GM23248 (cell line): ENCODE data around the gene AGPAT3. TPM values are rescaled to one million over a fixed set of nuclear protein-coding genes. Genes with fewer than 3 reads are reported as not detected.

Source experiments
- DNase-seq: peaks from one replicate; pipeline ENCODE4 v3.0.0-alpha.2; 2015
- H2AFZ ChIP-seq: fragments of 200-600 bp; sonication (generic); 2 replicates; pipeline ENCODE4 v1.6.1; 2016; ENCODE audit warnings: antibody characterized with exemption
- H3F3A ChIP-seq: fragments of 200-600 bp; sonication (generic); 2 replicates; pipeline ENCODE4 v1.6.1; 2016; ENCODE audit warnings: mild to moderate bottlenecking, antibody characterized with exemption, mixed run types; ENCODE audit not compliant: insufficient read depth
- H3K27ac ChIP-seq: fragments of 200-600 bp; sonication (generic); 2 replicates; pipeline ENCODE4 v1.5.1; 2016; ENCODE audit warnings: mild to moderate bottlenecking
- H3K27me3 ChIP-seq: fragments of 200-600 bp; sonication (generic); replicated peaks from 2 replicates; pipeline ENCODE4 v1.6.1; 2016; ENCODE audit warnings: mild to moderate bottlenecking; ENCODE audit not compliant: insufficient read depth
- H3K36me3 ChIP-seq: fragments of 200-600 bp; sonication (generic); 2 replicates; pipeline ENCODE4 v1.6.1; 2016; ENCODE audit warnings: low read depth, mild to moderate bottlenecking
- H3K4me1 ChIP-seq: fragments of 200-600 bp; sonication (generic); 2 replicates; pipeline ENCODE4 v1.6.1; 2016; ENCODE audit warnings: mild to moderate bottlenecking; ENCODE audit not compliant: insufficient read depth
- H3K4me2 ChIP-seq: fragments of 200-600 bp; sonication (generic); one replicate; pipeline ENCODE4 v1.6.1; 2016; ENCODE audit warnings: mild to moderate bottlenecking; ENCODE audit not compliant: unreplicated experiment
- H3K4me3 ChIP-seq: fragments of 200-600 bp; sonication (generic); 2 replicates; pipeline ENCODE4 v1.5.1; 2016; ENCODE audit warnings: mild to moderate bottlenecking
- H3K79me2 ChIP-seq: fragments of 200-600 bp; sonication (generic); 2 replicates; pipeline ENCODE4 v1.6.1; 2016; ENCODE audit warnings: mild to moderate bottlenecking; ENCODE audit not compliant: insufficient read depth
- H3K9ac ChIP-seq: fragments of 200-600 bp; sonication (generic); 2 replicates; pipeline ENCODE4 v1.6.1; 2016; ENCODE audit warnings: mild to moderate bottlenecking
- H3K9me2 ChIP-seq: fragments of 200-600 bp; sonication (generic); 2 replicates; pipeline ENCODE4 v1.6.1; 2016; ENCODE audit warnings: mixed run types, mild to moderate bottlenecking, moderate library complexity; ENCODE audit not compliant: insufficient read depth
- H3K9me3 ChIP-seq: fragments of 200-600 bp; sonication (generic); one replicate; pipeline ENCODE4 v1.6.1; 2017; ENCODE audit warnings: low read depth
- H4K20me1 ChIP-seq: fragments of 200-600 bp; sonication (generic); 2 replicates; pipeline ENCODE4 v1.6.0; 2016; ENCODE audit not compliant: insufficient read depth
- EZH2 ChIP-seq: fragments of 200-600 bp; sonication (generic); IDR thresholded peaks from 2 replicates; pipeline ENCODE4 v1.6.1; 2018; ENCODE audit warnings: antibody characterized with exemption, mild to moderate bottlenecking; ENCODE audit not compliant: insufficient read depth, poor library complexity, severe bottlenecking
- EZH2phosphoT487 ChIP-seq: fragments of 200-600 bp; sonication (generic); IDR thresholded peaks from 2 replicates; pipeline ENCODE4 v1.6.1; 2018; ENCODE audit warnings: antibody characterized with exemption, moderate library complexity, mild to moderate bottlenecking, low read depth; ENCODE audit not compliant: insufficient read depth
- WGBS, 2 experiments: methylation state at CpG; one replicate each; pipeline ENCODE4 v1.1.6; 2015 to 2017; ENCODE audit warnings: low lambda C conversion rate in 2 of 2, low coverage in 1 of 2; ENCODE audit errors: missing lambda C conversion rate in 2 of 2; 5-methylcytosine and 5-hydroxymethylcytosine counted together
- in situ Hi-C: fragments of 300-500 bp; cut with MboI; formaldehyde crosslinking; loops from 2 replicates; pipeline ENCODE4 v1.15.0; 2020
- polyA plus RNA-seq: library from polyadenylated mRNA; unstranded; fragments of >200 nt; fragmentation: Nextera tagmentation; extraction: Ambion mirVana; gene quantifications from 2 replicates; pipeline ENCODE4 v1.2.1, GENCODE V29; 2016
- total RNA-seq: library from RNA; depleted of rRNA; stranded (reverse); fragments of >200 nt; shearing (Covaris generic); gene quantifications from 2 replicates; pipeline ENCODE4 v1.2.3, GENCODE V29; 2014

The AGPAT3 gene
- total and polyA plus RNA-seq, 2 experiments from 2014 or later, result 12.3 to 29.3 TPM

GRCh38 chr21:43997766-43998742 lies 133.0 kb downstream of the AGPAT3 start:
- in situ Hi-C loops, result no loop called here
- Histone ChIP-seq H3K4me1 (no peaks in the 10 kb centered on the region), H3F3A (no peaks in the 10 kb centered on the region), H3K9ac (no peak overlapping the region), H3K4me2 (no peak overlapping the region), H2AFZ (no peak overlapping the region), H3K4me3 (no peak overlapping the region), H4K20me1 (no peaks in the 10 kb centered on the region), H3K79me2 (no peaks in the 10 kb centered on the region), H3K9me3 (no peaks in the 10 kb centered on the region), H3K9me2 (no peaks in the 10 kb centered on the region), H3K36me3 (no peaks in the 10 kb centered on the region), H3K27ac (no peak overlapping the region), H3K27me3 (no peaks in the 10 kb centered on the region)
- 76 to 85% methylated on average over 5 of the region's 5 CpGs for WGBS, 2 experiments
- DNase-seq, result peak; percentile 38
- TF ChIP-seq EZH2phosphoT487 (0 out of 2 replicates have a peak, but pooled peaks have one; percentile 27), EZH2 (no peak)

GRCh38 chr21:44000360-44000759 lies 135.3 kb downstream of the AGPAT3 start:
- Histone ChIP-seq H3K9me2 (no peaks in the 10 kb centered on the region), H3K36me3 (no peaks in the 10 kb centered on the region), H3F3A (peaks cover 4% of the 10 kb centered on the region), H3K4me3 (no peak overlapping the region), H3K9me3 (no peaks in the 10 kb centered on the region), H3K79me2 (no peaks in the 10 kb centered on the region), H3K9ac (no peak overlapping the region), H3K27ac (no peak overlapping the region), H3K4me1 (peaks cover under 1% of the 10 kb centered on the region; the same call in 1 of the 2 replicates), H2AFZ (no peak overlapping the region), H4K20me1 (no peaks in the 10 kb centered on the region), H3K4me2 (no peak overlapping the region), H3K27me3 (no peaks in the 10 kb centered on the region)
- in situ Hi-C loops, result no loop called here
- TF ChIP-seq EZH2 (no peak), EZH2phosphoT487 (no peak)
- 28 to 33% methylated on average over 7 of the region's 7 CpGs for WGBS, 2 experiments
- no peak for DNase-seq

GRCh38 chr21:44002511-44002910 lies 137.5 kb downstream of the AGPAT3 start:
- no peak for DNase-seq
- H3K36me3 ChIP-seq, result no peaks in the 10 kb centered on the region
- no peaks in the 10 kb centered on the region for H3K27me3 ChIP-seq
- H3K9me3 ChIP-seq, result no peaks in the 10 kb centered on the region
- H3K4me1 ChIP-seq, result peaks cover 21% of the 10 kb centered on the region
- H3F3A ChIP-seq, result peaks cover 25% of the 10 kb centered on the region
- H2AFZ ChIP-seq, result no peak overlapping the region
- in situ Hi-C loops, result no loop called here
- H3K9ac ChIP-seq, result no peak overlapping the region
- TF ChIP-seq EZH2, result no peak
- TF ChIP-seq EZH2phosphoT487, result no peak
- 88% methylated on average over 10 of the region's 10 CpGs for WGBS, 2 experiments
- H3K9me2 ChIP-seq, result no peaks in the 10 kb centered on the region
- no peak overlapping the region for H3K4me3 ChIP-seq
- H3K27ac ChIP-seq, result no peak overlapping the region
- no peaks in the 10 kb centered on the region for H4K20me1 ChIP-seq
- H3K4me2 ChIP-seq, result no peak overlapping the region
- H3K79me2 ChIP-seq, result no peaks in the 10 kb centered on the region

GRCh38 chr21:44003307-44003966 lies 138.4 kb downstream of the AGPAT3 start:
- H3K27me3 ChIP-seq, result no peaks in the 10 kb centered on the region
- peaks cover 34% of the 10 kb centered on the region for H3F3A ChIP-seq
- H3K27ac ChIP-seq, result no peak overlapping the region
- H3K4me1 ChIP-seq, result peaks cover 24% of the 10 kb centered on the region
- no peaks in the 10 kb centered on the region for H3K9me3 ChIP-seq
- TF ChIP-seq EZH2 (no peak), EZH2phosphoT487 (no peak)
- H3K36me3 ChIP-seq, result no peaks in the 10 kb centered on the region
- no peaks in the 10 kb centered on the region for H3K79me2 ChIP-seq
- H2AFZ ChIP-seq, result no peak overlapping the region
- DNase-seq, result no peak
- no peak overlapping the region for H3K9ac ChIP-seq
- 84 to 86% methylated on average over 5 of the region's 5 CpGs for WGBS, 2 experiments
- in situ Hi-C loops, result no loop called here
- H3K9me2 ChIP-seq, result no peaks in the 10 kb centered on the region
- no peaks in the 10 kb centered on the region for H4K20me1 ChIP-seq
- H3K4me2 ChIP-seq, result no peak overlapping the region
- no peak overlapping the region for H3K4me3 ChIP-seq
